Fibroblast of the aortic adventitia (primary cell): ENCODE measurements around the gene C11orf58. TPM values are rescaled to one million over a fixed set of nuclear protein-coding genes. Genes with fewer than 3 reads are reported as not detected.

ENCODE experiments used
- DNase-seq: peaks from one replicate; pipeline ENCODE4 v3.0.0-alpha.2; 2010; ENCODE audit warnings: low read depth
- H3K4me3 ChIP-seq: 2 replicates; pipeline ENCODE4 v1.5.1; 2011; ENCODE audit warnings: low read depth, mild to moderate bottlenecking, control low read depth, low read length, moderate library complexity
- total RNA-seq: library from RNA; depleted of rRNA; stranded (reverse); fragments of >200 nt; gene quantifications from 2 replicates; pipeline ENCODE4 v1.2.3, GENCODE V29; 2012; ENCODE audit warnings: low replicate concordance
- TF ChIP-seq, protein P1 (sequence below): IDR thresholded peaks from 2 replicates; pipeline ENCODE4 v1.5.1; 2011; ENCODE audit warnings: mild to moderate bottlenecking, low read length, control low read depth, inconsistent platforms; ENCODE audit not compliant: insufficient read depth

Gene C11orf58
- total RNA-seq, 1 donor, result 166 TPM

GRCh38 chr11:16749092-16749491 is 10.6 kb downstream of the C11orf58 start:
- no peak for DNase-seq
- TF ChIP-seq, protein P1, sequence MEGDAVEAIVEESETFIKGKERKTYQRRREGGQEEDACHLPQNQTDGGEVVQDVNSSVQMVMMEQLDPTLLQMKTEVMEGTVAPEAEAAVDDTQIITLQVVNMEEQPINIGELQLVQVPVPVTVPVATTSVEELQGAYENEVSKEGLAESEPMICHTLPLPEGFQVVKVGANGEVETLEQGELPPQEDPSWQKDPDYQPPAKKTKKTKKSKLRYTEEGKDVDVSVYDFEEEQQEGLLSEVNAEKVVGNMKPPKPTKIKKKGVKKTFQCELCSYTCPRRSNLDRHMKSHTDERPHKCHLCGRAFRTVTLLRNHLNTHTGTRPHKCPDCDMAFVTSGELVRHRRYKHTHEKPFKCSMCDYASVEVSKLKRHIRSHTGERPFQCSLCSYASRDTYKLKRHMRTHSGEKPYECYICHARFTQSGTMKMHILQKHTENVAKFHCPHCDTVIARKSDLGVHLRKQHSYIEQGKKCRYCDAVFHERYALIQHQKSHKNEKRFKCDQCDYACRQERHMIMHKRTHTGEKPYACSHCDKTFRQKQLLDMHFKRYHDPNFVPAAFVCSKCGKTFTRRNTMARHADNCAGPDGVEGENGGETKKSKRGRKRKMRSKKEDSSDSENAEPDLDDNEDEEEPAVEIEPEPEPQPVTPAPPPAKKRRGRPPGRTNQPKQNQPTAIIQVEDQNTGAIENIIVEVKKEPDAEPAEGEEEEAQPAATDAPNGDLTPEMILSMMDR, result no peak
- no peak overlapping the region for H3K4me3 ChIP-seq

DNA sequence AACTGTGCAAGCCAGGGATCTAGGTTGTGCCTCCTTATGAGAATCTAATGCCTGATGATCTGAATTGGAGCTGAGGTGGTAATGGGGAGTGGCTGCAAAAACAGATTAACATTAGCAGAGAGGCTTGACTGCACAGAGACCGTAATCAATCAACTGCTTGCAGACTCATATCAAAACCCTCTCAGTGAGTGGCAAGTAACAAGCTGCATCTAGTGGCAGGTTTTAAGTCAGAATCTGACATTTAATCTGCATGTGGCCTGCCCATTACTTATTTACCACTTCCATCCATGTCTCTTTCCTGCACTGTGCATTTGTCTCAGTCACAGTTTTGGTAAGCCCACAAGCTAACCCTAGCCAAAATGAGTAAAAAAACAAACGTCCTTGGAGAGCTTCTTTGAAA is 11.2 kb downstream of the C11orf58 start:
- no peak for DNase-seq
- H3K4me3 ChIP-seq, result no peak overlapping the region
- TF ChIP-seq, protein P1, result no peak

GRCh38 chr11:16750417-16750816 is 12.0 kb downstream of the C11orf58 start:
- no peak for DNase-seq
- TF ChIP-seq, protein P1, result no peak
- H3K4me3 ChIP-seq, result no peak overlapping the region

DNA sequence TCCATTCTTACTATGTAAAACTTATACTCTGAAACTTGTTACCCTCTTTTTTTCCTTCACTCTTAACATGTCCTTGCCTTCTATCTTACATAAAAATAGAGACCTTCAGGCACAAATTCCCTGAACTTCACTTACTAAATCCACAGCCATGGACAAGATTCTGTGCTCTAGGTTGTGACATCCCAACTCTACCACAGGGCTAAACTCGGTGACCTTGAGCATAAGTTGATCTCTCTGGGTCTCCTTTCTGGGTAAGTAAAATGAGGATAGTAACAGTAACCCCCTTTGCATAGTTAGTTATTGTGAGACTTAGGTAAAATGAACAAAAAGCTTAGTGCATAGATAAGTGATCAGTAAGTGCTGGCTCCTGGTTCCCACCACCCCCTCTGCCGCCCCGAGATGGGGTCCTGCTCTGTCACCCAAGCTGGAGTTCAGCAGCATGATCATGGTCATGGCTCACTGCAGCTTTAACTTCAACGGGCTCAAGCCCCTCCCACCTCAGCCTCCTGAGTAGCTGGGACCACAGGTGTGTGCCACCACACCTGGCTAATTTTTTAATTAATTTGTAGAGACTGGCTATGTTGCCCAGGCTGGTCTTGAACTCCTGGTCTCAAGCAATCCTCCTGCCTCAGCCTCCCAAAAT is 20.1 kb downstream of the C11orf58 start:
- DNase-seq, result no peak
- TF ChIP-seq, protein P1, result no peak
- no peak overlapping the region for H3K4me3 ChIP-seq

DNA sequence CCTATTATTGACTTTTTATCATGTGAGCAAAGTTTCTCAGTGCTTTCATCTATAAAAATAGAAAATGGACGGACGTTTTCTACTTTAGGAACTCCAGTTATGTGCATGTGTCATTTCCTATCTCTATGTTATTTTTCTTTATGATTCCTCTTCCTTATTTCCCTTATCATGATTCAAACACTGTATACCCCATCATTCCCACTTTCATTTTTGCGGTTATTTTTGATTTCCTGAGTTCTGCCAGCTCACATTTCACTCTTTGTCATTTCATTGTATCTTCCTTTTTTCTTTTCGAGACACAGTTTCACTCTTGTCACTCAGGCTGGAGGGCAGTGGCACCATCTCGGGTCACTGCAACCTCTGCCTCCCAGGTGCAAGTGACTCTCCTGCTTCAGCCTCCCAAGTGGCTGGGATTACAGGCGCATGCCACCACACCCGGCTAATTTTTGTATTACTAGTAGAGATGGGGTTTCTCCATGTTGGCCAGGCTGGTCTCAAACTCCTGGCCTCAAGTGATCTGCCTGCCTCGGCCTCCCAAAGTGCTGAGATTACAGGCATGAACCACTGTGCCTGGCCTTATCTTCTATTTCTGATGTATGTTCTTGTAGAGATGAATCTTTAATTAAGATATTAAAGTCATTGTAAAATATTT is 21.5 kb downstream of the C11orf58 start:
- H3K4me3 ChIP-seq, result no peak overlapping the region
- DNase-seq, result no peak
- TF ChIP-seq, protein P1, result no peak

DNA sequence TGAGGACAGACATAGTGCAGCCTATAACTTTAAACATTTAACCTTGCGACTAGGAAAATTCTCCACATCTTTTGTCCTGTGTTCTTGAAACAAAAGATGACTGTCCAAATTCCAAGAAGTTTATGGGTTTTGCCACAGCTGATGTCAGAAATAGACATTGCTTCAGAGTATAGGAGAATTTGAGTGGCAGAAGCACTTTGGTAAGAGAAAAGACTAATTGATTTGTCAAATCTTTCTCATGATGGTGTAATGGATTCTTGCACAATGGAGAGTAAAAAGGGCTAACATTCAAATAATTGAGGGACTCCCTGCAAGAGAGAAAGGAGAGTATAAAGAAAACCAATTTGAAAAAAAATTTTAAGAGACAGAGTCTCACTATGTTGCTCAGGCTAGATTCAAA is 25.3 kb downstream of the C11orf58 start:
- no peak for DNase-seq
- TF ChIP-seq, protein P1, result no peak
- H3K4me3 ChIP-seq, result no peak overlapping the region
